ENCODE measurements around the gene SLC10A7.
A peak's percentile ranks its signal among the peaks of the same experiment; 100 is the strongest.

SLC10A7 gene

DNA sequence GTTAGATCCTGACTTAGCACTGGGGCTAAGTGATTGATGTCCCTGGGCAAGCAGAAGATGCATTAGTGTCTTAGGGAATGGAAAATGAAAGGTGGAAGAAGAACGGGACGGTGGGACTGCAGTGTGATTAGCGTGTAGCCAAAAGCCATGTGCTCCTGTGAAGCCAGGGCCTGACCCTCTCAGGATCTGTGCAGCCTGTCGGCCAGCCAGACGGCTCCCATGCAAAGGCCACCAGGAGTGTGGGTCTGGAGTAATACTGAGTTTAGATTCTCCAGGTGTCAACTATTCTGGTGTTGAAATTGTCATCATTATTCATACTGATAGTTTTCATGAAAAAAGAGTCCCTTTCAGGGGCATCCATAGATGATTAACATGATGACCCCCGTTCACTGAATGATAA lies 275.4 kb downstream of the SLC10A7 start:
- no peak for DNase-seq

DNA sequence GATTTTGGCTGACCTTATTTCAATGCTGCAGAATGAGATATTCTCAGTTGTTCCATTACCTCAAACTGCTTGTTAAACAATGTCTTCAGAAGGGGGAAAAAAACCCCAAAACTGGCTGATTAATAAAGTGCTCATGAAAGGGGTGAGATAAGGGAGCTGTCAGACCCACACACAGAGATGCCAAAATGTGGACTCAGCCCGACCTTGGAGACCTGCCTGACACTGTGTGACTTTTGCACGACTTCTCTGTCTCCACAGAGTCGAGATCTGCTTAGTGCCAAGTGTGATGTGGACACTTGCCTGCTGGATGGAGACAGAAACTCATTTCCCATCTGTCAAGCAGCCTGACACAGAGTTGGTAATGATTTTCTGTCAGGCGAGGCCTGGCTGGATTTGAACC lies 275.9 kb downstream of the SLC10A7 start:
- no peak for DNase-seq

DNA sequence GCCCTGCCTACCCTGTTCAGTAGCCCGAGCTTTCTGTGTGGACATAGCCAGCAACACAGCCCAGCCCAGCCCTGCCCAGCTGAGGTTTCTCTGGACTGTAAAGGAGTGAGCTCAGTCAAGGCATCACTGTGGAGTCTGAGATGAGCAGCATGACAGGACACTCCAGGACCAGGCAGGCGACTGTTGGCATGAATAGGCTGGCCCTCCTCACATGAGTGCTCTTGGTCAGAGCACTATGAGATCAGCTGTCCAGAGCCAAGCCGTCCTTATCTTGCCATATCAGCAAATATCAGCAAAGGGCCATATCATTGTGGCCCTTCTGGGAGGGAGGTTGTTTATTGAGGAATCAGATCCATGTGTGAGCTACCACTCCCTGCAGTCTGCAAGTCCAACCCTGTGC lies 276.5 kb downstream of the SLC10A7 start:
- no peak for DNase-seq

DNA sequence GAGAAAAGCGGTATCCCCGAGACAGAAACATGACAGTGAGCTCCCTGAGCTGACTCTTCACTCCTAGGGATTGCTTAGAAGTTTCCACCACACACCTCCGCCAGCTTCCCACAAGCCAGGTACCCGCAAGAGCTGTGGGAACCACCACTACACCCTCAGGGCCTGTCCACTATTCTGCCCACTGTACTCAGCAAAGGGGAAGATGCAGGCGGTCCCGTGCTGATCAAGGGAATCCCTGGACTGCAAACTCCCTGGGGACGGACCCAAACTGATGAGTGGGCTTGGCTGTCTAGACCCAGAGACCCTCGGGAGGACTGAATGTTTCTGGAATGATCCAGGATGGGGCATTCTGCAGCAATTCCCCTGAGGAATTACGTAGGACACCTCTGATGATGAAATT lies 277.2 kb downstream of the SLC10A7 start:
- DNase-seq, result no peak

DNA sequence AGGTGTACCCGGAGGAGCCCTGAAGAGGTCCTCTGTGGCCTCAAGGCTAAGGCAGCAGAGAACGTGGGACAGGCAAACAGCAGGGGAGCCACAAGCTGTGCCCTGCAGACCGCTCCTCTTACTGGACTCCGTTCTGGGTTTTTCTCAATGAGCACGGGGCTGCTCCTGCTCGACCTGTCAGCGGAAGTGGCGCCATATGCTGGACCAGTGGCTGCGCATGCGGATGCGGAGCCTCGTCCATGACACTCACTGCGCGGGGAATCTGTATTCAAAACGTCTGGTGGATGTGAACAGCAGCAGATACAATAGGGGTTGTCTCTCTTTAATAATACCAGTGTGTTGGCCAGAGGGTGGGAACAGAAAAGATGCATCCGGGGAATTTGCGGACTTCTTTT lies 277.9 kb downstream of the SLC10A7 start:
- no peak for DNase-seq

DNA sequence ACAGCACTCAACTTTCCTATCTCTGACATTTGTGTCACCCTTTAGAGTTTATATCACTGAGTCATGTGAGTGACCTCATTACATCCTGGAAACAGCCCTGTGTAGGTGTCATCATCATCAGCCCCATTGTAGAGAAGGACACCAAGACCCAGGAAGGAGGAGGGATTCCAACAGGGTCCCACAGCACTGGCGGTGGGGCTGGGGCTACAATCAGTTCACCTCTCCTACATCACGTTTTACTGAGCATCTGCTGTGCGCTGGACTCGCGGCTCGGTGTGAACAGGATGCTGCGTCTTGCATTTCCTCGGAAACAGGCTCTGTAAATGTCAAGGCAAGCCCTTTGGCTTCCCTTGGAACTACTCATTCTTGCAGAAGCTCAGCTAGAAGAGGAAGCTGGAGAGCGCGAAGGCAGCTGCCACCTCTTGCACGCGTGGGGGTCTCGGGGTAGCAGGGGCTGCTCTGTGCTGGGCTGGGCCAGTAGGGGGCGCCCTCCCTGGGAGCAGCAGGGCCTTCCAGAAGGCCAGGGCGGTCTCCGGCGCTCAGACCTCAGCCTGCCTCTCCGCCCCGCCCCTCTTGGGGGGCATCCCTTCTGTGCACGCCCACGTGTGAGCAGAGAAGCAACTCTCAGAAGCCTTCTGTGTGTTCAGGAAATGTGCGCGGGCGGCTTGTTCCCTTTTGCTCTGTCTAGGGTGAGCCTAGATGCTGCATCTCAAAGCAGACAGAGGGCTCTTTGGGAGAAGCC lies 278.4 kb downstream of the SLC10A7 start:
- no peak for DNase-seq

DNA sequence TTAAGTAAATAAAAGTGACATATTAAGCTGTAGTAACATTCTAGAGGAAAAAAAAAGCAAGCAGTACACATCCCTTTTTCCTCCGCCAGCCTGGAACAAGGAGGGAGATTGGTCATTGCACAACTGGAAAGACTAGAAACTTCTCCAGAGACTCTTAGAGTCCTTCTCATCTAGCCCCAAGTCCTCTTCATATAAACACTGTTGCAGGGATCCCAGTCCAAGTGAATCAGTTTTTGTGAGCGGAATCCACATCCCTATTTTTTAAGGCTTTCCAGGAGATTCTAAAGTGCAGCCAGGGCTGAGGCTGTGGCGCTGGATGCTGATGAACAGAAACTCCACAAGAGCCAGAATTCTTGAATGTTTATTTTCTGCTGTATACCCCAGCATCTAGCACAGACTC lies 283.6 kb downstream of the SLC10A7 start:
- no peak for DNase-seq

DNA sequence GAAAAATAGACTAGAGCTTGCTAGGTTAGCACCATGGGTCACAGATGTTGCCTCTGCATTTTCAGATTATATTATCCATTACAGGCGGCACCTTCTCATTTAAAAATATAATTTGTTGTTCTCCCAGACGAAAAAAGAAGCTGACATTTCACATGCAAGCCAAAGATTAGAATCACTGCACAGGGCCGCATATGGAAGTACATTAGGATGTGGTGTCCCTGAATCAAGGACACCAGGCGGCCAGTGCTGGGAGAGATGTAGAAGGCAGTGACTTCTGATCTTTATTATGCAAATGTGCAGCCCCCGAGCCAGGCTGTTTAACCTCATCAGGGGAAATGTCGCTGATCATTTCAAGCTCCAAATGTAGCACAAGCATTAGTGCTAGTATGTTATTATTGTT lies 284.6 kb downstream of the SLC10A7 start:
- no peak for DNase-seq

DNA sequence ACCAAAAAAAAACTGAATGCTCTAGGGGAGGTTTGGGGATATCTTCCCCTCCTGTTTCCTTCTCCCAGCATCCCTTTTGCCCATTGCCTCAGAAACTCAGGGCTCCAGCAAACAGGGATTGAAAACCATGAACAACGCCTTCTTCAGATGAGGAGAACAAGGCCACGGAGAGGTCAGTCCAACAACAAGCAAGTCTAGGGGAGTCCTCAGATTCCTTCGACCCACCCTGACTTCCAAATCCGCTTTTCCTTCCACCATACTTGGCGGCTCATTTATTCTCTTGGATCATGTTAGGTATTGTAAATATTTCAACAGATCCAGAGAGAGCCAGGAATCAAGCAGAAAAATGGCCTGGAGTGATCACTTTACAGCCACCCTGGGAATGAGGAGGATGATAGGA lies 285.5 kb downstream of the SLC10A7 start:
- no peak for DNase-seq

DNA sequence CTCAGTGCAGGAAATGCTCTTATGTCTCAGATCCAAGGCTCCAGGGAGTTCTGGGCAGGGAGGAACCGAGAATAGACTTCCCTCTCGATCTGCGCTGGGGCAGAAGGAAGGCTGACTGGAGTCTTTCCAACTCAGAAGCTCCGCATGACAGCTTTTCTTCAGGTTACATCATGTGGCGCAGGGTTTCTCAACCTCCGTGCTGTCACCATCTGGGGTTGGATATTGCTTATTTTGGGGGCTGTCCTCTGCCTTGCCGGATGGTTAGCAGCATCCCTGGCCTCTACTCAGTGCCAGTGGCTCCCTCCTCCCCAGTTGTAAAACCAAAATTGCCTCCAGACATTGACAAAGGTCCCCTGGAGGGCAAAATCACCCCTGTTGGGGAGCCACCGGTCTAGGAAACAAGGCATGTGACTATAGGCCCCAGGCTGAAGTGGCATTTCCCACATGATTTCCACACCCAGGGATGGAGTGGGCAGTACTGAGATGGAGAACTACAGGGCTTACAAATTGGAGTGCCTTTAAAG lies 286.0 kb downstream of the SLC10A7 start:
- DNase-seq, result peak; percentile 31

DNA sequence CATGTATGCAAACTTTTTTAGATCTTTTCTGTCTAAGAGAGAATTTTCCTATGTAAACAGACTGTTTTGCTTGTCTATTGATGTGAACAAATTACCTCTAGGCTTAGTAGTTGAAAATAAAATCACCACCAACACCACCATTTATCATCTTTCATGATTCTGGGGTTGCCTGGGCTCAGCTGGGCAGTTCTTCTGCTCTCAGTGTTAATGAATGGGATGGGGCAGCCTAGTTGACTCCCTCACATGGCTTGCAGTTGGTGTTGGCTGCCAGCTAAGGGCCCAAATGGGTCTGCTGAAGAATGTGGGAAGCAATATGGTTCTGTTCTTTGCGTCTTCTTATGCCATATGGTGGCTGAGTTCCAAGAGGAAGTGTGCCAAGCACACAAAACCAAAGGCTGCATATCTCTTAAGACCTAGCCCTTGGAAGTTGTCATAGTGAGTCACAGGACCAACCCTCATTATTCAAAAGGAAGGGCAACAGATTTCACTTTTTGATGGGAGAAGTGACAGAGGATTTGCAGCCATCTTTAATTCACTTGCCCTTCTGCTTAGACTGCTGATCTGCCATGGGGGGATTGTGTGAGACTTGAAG lies 289.5 kb downstream of the SLC10A7 start:
- no peak for DNase-seq

DNA sequence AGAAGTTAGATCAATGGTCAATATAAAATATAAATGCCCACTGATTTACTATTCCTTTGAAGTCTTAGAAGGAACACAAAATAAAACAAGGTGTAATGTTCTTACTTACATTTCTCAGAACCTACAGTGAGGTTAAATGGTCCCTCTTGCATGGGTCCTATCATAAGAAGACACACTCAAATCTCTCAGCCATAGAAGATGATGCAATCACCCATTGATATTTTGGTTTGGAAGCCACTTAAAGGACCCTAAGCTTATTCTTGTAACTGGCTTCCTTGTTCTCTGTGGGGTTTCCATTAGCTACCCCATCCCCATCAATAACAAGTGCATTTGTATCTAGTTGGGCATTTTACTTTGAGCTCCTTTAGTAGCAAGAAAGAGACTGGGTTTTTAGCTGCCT lies 292.3 kb downstream of the SLC10A7 start:
- DNase-seq, result no peak

DNA sequence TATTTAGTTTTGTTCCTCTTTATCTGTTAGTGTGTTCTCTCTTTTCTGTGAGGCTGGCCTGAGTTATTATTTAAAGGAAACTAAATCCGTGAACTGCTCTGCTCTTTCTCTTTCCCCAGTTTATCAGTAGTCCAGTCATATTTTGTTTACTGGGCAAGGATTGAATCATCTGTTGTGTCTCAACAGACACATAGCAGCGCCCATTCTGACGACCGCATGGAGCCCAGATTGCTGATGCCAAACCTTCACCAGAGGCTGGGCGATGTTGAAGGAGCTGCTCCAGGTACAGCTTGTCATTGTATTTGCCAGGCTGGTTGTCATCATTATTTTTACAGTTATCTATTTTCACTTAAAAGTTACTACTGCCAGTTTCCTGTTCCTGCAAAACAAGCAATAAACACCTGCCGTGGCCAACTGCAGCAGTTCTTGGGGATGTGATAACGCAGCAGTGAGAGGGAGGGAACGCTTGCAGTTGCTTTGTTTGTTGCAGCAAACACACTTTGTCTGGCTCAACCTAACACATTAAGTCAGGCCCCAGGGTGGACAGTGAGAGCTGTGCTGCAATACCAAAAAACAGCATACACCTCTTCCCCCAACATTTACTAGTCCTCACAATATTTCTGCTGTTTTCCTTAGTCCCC lies 297.3 kb downstream of the SLC10A7 start:
- DNase-seq, result no peak

DNA sequence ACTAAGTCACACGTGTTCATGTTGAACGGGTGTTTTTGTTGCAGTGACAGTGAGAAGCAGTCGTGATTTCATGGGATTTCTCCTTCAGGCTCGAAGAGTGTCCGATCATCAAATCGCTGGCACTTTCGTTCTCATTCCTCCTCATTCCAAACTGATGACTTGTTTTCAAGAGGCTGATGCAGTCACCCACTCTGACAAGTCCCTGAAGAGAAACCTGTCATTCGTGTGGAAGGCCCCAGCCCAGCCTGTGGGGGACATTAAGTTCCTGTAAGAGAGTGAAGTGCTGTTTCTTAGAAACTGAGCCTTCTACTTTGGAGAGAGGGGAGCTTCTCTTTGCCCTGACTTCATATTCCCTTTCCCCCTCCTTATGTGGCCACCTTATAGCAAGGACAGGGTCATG lies 299.4 kb downstream of the SLC10A7 start:
- no peak for DNase-seq

DNA sequence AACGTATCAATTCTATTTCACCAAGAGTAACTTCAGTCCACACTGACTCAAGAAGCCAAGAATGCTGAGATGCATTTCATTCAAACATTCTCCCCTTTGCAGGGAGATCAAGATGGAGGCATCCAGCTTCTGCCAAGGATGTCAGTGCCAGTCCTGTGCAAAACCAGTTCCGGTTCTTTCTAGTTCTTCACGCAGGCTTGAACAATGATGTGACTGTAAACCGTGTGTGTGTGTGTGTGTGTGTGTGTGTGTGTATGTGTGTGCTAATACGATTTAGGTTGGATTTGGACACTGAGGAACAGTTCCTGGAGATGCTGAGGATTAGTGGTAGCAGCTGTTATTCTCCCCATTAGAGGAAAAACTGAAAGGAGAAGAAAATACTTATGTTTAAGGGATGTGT lies 307.5 kb downstream of the SLC10A7 start, which contains the start of gene REELD1:
Gene REELD1 (plus strand): TSS at position 301 of the 400 bp plus-strand sequence. CDS start 2,415 bp downstream, outside the sequence.
- no peak for DNase-seq

DNA sequence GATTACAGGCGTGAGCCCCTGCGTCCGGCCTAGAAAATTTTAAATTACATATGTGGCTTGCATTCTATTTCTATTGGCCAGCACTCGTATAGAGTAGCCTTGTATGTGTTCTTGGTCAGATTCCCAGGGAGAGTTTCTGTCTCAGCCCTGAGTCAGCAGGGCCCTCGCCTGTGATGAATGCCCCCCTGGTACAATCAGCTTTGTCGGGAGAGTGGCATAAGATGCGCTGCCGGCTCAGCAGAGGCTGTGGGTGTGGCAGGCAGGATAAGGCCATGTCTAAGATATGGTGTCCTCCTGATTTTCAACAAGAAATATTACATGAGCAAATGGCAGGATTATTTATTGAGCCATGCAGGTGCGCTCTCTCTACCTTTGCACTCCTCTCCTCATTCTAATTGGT lies 309.0 kb downstream of the SLC10A7 start:
- DNase-seq, result no peak

DNA sequence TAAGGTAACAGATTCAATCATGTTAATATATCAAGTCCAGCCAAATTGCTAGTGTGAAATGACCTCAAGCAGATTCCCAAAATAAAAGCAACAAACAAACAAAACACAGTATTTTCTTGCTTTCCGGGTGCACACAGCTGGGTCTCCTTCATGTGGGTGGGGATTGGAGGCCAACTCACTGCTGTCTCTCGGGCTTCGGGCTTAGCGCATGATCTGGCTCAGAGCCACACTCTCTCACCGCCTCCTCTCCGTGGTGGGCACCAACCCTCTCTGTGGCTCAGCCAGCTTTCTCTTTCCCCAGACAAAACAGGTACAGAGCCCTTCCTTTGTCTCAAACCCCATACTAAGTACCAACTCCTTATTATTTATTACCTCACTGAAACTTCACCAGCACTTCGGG lies 310.3 kb downstream of the SLC10A7 start:
- no peak for DNase-seq

DNA sequence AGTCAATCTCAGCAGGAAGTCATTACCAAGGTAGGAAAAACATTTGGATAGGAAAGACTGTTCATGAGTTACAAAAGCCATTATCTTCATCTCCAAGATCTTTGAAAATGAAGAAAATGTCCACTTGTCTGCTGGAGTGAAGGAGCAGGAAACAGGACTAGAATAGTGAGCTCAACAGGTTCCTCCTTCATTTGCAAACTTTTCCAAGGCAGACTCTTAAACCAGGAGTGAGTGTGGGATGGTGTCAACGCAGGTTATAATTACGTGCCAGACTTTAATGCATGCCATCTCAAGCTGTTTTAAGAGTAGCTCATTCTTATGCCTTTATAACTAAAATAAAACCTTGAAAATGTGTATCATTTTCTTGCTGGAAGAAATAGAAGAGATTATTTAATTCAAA lies 310.9 kb downstream of the SLC10A7 start:
- no peak for DNase-seq

DNA sequence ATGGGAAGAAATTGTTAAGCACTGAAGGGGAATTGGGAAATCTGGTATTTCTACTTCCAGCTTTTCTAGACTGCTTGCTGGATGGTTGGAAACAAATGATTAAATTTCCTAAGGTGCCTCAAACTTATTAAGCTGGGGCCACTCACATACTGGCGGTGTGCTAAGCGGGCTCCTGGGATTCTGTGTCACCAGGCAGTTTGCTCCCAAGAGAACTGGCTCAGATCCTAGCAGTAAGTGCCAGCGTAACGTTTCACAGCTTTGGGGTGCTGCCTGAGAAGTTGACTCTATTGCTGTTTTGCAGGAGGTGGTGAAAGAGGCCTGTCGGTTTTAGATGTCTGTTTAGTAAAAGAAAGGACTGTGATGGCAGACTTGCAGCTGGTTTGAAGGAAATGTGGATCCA lies 314.3 kb downstream of the SLC10A7 start:
- no peak for DNase-seq
